KG1 (cell line): ENCODE results near the gene ASPSCR1.

Experiments used
- DNase-seq: peaks from one replicate; lab custom pipeline; 2025; lab: John Stamatoyannopoulos, UW

Gene ASPSCR1

DNA sequence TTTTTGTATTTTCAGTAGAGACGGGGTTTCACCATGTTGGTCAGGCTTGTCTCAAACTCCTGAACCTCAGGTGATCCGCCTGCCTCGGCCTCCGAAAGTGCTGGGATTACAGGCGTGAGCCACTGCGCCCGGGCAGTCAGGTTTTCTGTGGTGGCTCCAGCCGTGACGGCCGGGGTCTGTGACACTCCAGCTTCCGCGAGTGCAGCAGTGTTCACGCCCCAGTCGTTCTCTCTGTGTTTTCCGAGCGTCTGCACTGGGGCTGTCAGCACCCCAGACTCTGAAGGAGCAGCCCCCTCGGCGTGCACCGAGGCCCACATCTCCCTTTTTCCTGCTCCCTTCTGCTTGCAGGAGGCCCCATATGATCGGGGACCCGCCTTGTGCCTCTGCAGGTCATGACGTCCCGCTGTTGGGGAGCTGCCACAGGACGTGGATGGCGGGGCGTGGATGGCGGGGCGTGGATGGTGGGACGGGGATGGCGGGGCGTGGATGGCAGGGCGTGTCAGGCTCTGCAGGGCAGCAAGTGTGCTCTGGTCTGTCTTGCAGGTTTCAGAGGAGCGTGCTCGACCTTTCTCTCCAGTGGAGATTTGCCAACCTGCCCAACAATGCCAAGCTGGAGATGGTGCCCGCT lies 5.7 kb downstream of the ASPSCR1 start:
- DNase-seq = no peak

DNA sequence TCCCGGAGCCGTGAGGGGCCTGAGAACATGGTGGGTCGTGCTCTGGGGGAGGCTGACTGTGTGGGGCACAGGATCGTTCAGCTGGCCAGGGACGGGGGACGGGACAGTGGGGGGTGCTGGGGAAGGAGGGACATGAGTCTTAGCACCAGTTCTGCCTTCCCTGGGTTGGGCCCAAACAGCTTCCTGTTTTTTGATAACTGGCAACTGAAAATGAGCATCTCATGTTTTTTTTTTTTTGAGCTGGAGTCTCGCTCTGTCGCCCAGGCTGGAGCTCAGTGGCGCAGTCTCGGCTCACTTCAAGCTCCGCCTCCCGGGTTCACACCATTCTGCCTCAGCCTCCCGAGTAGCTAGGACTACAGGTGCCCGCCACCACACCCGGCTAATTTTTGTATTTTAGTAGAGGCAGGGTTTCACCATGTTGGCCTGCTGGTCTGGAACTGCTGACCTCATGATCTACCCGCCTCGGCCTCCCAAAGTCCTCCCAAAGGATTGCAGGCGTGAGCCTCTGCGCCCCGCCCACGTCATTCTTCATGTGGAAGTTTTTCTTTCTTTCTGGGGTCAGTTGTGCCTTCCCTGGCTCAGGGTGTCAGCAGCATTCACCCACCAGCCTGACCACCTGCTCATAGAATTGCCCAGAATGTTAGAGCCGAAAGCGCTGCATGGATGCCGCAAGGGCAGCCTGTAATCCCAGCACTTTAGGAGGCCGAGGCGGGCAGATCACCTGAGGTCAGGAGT lies 6.4 kb downstream of the ASPSCR1 start:
- no peak for DNase-seq

DNA sequence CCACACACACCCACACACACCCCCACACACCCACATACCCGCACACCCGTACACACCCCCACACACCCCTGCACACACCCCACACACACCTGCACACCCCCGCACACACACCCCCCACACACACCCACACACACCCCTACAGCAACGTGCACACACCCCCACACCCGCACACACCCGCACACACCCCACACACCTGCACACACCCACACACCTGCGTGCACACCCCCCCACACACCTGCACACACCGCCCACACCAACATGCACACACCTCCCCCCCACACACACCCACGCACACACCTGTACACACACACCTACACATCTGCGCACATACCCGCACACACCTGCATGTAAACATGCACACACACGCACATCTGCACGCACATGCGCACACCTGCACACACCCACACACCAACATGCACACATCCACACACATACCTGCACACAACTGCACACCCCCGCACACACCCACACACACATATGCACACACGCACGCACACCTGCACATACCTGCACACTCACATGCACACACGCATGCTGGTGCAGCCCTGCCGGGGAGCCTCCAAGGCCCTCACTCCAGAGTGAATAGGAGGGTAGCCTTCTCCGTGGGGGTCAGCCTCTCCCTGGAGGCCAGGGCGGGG lies 7.5 kb downstream of the ASPSCR1 start:
- no peak for DNase-seq

DNA sequence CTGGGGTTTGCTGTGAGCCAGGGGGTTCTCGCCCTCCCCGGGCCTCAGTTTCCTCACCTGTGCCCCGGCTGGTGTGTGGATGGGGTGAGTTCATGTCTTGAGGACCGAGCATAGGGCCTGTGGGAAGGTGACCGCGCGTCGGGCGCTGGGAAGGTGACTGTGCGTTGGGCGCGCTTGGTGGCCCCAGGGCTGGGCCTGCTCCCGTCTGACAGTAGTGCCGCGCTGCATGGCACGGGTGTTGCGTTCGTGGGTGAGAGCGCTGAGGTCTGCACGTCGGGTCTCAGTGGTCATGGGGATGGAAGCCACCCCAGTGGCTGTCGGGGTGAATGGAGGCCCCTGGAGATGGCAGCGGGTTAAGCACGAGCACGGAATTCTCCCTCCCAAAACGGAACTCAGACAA lies 9.2 kb downstream of the ASPSCR1 start:
- no peak for DNase-seq

DNA sequence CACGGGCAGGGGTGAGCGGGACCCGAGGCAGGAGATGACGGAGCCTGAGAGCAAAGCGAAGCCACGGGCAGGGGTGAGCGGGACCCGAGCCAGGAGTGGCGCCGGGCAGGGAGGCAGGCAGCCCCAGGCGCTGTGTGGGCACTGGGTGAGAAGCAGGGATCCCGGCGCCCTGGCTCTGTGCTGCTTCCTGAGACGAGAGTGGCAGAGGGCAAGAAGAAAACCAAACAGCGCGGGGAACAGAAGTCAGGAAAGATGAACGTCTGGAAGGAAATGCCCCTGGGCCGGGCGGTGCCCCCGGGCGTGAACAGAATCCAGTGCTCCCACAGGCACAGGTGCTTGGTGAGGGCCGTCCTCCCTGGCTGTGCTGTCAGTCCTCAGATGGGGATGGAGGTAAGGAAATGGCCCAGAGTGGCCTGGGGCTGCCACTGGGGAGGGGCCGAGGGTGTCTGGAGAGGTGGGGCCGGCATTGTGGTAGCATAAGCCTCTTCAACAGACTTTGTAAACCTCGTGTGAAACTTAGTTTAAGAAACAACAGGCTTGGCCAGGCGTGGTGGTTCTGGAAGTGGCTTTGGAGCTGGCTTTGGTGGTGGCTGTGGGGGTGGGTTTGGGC lies 9.8 kb downstream of the ASPSCR1 start:
- no peak for DNase-seq

DNA sequence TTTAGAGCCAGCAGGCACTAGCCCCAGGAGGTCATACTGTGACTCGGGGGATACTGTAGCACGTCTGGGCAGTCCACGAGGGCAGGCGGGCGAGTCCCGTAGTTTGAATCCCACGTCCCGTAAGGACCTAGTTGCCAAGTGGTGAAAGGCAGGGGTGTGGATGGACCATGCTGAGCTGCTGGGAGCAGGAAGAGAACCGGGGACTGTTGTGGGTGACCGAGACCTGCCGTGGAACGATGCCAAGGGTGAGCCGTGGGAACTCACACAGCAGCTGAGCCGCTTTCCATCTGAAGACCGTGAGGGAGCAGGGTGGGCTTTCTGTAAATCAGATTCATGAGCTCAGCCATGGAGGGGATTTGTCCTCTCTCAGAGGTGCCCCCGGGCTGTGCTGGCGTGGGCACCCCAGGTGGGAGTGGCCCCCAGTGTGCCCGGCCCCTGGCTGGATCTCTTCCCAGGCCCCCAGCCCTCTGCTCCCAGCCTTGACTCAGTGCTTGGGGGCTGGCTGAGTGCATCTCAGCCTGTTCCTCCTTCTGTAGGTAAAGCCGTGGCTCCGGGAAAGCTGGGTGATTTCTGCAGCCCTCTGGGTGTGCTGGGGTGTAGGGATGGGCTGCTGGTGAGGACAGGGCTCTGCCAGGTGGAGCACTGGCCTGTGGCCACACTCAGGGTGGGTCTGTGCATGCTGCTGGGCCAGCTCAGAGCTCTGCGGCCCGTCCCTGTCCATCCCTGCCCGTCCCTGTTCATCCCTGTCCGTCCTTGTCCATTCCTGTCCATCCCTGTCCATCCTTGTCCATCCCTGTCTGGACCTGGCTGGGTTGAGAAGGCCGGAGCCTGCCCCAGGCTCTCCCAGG lies 13.6 kb downstream of the ASPSCR1 start:
- no peak for DNase-seq

DNA sequence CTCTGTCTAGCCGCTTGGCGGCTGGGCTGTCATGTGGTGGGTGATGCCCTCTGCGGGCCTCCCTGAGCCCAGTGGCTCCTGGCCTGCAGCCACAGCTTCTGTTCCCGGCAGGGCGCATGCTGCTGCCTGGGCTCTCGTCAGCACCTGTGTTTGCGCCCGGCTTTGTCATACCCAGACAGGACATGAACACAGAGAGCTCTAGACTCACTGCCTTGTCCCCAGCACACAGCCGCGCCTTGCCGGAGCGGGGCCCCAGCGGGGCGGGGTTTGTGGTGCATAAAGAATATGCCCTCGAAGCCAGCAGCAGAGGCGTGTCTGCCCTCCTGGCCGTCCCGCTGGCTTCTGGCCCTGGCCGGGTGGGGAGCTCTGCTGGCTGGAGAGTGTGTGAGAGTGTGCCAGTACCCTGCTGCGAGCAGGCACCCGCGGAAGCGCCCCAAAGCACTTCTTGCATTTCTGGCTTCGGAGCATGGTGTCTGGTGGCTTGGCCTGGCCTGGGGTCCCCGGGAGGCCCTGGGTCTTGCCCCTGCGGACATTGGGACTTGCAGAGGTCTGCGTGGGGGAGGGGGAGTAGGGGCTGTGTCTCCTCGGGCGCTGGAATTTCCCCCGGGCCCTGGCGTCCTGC lies 14.4 kb downstream of the ASPSCR1 start:
- DNase-seq = no peak

DNA sequence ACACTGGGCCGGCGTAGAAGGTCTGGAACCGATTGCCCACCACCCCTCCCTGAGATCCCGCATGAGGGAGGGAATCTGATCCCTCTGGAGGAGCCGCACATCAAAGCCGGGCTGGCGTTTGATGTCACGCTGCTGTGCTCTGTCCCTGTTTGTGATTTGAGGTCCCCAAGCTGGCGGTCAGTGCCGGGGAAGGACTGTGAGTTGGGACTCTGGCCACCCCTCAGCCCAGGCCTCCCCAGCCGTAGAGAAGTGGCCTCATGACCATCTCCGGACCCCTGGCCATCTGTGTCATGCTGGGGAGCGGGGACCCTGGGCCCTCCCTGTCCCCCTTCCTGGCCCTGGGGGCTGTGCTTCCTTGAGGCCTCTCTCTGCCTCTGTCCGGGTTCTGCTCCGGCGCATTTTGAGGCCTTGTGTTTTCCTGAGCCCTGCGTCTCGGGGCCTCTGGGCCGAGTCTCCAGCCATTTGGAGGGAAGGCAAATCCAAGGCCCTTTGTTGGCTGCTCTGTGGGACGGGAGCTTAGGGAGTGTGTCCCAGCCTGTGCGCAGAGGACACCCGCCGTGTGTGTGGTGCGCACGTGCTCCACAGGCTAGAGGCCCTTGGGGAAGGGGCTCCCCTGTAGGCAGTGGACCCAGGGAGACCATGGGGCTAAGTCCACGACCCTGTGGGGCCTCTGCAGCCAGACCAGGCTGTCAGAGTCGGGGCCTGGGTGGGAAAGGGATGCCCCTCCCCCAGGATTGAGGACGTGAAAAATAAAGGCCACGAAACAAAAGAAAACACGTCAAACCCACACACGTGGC lies 15.1 kb downstream of the ASPSCR1 start:
- no peak for DNase-seq

DNA sequence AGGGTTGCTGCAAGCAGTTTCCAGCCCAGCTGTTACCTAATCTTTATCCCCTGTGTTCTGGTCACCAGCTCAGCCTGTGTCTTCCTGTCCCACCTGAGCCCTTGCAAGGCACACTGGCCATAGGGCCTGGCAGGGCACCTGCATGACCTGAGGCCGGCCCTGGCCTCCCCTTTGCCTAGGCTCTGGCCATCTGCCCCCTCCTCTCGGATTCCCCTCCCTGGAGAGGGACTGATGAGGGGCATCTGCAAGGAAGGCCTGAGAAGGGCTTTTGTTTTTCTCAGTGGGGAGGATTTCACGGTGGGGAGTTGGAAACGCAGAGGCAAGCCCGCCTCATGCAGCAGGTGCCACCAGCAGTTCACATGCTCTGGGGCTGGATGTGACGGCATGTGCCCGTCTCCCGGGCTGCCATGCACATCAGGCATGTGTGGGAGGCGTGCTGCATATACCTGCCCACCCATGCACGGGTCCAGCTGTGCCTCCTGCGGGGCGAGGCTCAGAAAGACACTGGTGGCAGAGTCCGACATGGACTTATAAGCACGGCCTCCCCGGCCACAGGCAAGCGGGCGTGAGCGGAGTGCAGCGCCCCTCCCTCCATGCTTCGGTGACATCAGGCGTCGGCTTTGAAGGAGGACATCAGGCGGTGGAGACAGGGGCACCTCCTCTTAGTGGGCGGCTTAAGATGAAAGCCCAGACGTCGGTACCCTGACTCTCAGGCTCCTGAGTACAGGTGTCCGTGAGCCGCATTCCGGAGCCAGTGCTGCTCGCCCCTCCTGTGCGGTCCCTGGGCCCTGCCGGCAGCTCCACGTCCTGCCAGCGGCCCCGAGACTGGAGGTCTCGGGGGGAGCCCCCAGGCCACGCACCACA lies 16.5 kb downstream of the ASPSCR1 start:
- DNase-seq = no peak

DNA sequence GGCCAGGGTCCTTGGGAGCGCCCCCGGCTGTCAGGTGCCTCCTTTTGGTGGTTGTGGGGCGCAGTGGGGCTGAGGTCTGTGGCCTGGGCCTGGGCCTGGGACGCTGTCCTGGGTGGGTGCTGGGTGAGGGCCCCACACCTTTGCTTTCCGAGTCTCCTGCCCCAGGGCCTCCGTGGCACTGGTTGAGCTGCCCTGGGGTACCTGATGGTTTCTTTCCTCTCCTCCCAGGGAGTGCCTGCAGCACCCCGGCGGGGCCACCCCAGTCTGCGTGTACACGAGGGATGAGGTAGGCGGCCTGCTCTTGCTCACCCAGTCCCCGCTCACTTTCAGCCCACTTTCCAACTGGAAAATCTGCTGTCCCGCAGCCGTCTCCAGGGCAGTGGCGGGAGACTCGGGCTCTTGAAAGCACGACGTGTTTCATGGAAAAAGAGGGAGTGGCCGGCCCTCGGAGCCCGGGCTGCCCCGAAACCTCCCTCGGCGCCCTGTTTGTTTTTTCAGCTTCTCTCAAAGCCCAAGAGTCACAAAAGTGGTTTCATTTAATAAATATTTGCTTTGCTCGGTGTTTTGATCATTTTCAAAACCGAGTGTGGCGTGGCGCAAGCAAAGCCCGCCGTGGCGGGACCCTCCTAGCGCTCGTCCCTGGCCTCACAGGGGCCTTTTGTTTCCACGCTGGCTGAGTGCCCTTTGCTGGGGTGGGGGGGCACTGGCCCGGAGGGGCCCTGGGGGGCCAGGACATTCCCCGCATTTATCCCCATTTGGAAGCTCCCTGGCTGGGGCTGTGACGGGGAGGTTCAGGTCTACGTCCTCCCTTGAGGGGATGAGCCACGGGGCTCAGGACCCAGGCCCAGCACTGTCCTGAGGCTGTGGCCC lies 17.4 kb downstream of the ASPSCR1 start:
- no peak for DNase-seq

DNA sequence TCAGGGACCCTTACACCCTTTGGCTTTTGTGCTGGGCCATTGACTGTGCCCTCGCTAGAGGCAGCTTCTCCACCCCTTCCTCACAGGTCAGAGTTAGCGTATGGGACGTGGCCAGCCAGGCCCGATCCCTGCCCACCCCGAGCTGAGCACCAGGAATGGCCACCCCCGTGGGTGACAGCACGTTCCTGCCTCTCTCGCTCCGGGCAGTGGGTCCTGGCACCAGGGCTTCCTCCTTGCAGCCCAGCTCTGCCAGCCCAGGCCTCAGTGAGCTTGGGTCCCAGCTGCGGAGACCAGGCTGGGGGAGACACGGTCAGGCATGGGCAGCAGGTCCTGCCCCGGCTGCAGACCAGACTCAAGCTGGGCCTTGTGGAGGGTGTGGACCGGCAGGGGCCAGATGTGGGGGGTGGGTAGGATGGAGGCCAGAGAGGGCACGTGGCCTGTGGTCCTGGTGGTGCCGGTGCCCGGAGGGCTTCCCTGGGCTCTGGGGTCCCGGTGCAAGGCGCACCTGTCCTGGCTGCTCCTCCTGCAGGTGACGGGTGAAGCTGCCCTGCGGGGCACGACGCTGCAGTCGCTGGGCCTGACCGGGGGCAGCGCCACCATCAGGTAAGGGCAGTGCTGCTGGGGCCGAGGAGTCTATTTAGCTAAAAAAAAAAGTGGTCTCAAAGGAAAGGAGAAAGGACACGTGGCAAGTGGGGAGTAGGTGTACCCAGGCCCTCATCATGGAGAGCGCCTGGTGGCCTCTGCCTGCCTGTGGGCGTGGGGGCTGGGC lies 18.2 kb downstream of the ASPSCR1 start:
- no peak for DNase-seq

DNA sequence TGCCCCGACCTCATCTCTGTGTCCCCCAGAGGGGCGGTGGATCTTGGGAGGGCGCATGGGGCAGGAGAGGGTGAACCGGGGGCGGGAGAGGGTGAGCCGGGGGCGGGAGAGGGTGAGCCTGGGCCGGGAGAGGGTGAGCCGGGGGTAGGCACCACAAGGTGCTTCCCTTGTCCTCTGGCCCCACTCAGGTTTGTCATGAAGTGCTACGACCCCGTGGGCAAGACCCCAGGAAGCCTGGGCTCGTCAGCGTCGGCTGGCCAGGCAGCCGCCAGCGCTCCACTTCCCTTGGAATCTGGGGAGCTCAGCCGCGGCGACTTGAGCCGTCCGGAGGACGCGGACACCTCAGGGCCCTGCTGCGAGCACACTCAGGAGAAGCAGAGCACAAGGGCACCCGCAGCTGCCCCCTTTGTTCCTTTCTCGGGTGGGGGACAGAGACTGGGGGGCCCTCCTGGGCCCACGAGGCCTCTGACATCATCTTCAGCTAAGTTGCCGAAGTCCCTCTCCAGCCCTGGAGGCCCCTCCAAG lies 18.9 kb downstream of the ASPSCR1 start:
- no peak for DNase-seq

DNA sequence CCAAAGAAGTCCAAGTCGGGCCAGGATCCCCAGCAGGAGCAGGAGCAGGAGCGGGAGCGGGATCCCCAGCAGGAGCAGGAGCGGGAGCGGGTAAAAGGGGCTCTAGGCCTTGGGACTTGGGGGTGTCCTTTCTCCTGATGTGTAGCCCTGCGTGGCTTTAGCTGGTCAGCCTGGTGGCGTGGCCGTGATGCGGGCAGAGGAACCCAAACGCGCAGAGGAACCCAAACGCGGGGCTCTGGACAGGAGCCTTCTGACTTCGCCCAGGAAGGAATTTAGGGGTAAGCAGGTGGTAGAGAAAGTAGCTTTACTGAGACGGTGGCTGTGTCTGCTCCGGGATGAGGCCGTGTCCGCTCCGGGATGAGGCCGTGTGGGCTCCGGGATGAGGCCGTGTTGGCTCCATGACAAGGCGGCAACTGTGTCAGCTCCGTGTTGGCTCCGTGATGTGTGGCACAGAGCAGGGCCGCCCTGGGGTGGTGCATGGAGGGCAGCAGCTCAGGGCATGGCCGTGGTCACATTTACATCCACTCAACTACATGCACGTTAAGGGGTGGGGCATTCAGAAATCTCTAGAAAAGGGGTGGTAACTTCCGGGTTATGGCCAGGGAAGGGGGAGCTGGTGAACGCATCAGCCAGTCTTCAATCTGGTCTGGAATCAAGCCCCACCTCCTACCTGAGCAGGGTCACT lies 19.5 kb downstream of the ASPSCR1 start:
- DNase-seq = no peak

DNA sequence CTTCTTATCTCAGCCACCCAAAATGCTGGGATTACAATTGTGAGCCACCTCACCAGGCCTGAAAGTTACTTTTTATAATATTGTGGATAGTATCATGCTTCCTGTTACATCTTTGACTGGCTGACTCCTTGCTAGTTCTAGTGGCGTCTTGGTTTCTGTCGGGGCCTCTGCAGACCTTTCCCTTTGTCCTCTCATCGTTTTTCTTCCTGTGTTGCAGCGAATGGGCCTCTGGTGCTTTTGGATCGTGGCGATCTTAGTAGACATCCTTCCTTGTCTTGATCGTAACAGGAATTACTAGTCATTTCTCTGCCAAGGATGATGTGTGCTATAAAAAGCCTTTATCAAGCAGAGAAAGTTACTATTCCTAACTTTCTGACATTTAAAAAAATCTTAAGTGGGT lies 20.8 kb downstream of the ASPSCR1 start:
- no peak for DNase-seq

DNA sequence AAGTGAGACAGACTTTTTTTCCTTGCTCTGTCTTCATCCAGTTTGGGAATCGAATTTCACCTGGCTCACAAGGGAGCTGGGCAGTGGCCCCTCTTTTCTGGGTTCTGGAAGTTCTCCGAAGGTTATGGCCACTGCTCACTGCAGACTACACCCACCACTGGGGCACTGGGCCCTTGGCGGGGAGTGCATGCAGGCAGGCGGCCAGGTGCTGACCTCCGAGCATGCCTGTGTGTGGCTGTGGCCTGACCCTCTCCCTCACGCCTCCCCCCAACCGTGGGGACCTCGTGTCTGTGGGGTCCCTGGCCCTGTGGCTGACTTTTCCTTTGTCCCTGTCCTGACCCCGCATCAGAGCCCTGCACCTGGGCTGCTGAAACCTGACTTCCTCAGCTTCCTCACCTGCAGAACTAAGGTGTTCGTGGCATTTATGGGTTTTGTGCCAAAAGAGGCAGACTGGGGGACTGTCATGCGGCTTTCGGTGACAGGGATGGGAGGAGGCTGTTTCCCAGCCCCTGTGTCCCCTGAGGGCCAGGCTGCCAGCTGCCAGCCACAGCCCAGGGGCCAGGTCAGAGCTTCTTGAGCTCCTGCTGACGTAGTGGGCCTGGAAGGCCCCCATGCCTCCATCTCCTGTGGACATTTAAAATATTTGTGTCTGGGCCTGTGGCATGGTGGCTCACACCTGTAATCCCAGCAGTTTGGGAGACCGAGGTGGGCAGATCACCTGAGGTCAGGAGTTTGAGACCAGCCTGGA lies 21.4 kb downstream of the ASPSCR1 start:
- DNase-seq = no peak

DNA sequence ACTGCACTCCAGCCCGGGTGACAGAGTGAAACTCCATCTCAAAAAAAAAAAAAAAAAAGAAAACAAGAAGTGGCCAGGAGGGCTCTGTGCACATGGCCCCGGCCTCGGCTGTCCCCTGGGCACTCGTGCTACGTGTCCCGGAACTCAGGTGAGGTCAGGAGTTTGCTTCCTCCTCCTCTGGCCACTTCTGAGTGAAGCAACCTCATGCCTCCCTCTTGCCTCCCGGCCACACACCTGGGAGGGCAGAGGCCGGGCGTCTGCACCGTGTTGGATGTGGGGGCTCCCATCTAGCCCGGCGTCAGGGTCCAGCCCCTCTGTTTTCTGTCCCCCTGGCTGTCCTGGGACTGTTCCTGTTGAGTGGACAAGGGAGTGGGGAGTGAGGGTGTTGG lies 22.2 kb downstream of the ASPSCR1 start:
- no peak for DNase-seq
